NCI-H1092 (cell line): ENCODE results near the gene RFLNA.

Experiments
- DNase-seq: peaks from one replicate; lab custom pipeline; 2025; lab: John Stamatoyannopoulos, UW

RFLNA gene

DNA sequence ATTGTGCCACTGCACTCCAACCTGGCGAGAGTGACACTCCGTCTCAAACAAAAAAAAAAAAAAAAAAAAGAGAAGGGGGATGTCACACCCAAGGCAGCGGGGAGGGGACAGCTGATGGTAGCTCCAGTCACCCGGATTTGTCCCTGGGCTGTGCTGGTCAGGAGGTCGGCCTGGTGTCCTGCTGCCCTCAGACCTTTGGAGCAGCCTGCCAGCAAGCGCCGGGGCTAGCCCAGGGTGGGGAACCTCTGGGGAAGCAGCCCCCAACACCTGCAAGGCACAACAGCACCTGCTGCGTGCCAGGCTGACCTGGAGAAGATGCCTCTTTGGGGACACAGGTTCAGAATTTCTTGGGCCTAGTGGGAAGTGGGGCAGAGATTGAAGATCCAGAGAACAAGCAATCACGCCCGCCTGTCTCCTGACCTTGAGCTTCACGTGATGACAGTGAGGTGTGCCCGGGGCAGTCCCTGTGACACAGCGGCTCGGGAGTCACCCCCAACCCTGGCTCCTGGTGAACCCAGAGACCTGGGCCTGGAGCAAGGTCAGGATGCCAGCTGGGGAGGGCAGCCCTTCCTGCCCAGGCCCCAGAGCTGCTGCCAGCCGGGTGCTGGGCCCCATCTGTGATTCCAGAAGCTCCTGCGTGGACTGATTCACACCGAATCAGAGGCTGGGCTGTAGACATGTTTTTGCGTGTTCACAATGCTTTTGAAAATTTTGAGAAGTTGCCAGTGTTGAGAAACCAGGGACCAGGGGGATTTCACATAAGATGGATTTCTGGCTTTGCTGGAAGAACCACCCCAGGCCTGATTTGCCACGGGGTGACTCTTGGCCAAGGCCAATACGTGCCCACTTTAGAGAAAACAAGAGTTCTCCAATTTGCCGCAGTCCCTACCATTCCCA lies 66.4 kb downstream of the RFLNA start:
- DNase-seq = no peak

- no peak for DNase-seq
Measured at GRCh38 chr12:124361996-124362395, 67.1 kb downstream of the RFLNA start.

DNA sequence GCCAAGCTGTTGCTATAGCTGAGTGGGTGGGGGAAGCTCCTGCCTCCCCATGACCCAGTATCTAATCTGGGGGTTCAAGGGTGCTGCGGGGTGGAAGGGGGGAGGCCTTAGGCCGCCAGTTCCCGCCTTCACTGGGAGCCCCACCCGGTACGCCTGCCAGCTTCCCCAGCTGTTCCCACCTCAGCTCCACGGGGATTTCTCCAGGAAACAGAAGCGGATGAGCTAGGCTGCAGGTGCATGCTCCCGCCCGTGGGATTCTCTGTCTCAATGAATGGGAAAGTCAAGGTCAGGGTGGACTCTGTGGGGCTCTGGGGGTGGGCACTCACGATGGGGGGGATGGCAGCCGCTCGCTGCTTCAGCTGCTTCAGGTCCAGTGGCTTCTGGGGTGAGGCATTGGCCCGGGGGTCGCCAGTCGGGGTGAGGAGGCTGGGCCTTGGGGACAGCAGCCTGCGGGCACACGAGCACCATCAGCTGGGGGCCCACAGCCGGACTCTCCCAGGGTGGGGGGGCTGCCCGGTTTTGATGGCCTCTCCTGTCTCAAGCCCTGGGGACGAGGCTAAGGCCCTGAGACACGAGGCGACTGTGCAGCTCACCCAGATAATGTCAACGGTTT lies 68.6 kb downstream of the RFLNA start:
- DNase-seq = peak; percentile 18

DNA sequence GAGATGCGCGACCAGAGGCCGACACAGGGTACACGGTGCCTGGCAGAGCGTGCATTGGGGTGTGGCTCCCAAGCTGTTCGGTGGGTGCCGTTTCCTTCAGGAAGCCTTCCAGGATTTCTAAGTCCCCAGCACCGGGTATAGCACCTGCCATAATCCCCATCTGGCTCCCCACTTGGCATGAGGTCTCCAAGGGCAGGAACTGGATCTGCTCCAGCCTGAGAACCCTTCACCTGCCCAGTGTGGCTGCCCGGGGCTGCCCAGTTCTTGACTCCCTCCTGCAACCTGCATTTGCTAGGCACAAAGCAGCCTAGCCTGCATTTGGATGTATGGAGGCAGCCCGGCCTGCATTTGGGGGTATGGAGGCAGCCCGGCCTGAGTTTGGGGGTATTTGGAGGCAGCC lies 69.7 kb downstream of the RFLNA start:
- DNase-seq = no peak
